ENCODE results near the gene CES2.

CES2 gene

DNA sequence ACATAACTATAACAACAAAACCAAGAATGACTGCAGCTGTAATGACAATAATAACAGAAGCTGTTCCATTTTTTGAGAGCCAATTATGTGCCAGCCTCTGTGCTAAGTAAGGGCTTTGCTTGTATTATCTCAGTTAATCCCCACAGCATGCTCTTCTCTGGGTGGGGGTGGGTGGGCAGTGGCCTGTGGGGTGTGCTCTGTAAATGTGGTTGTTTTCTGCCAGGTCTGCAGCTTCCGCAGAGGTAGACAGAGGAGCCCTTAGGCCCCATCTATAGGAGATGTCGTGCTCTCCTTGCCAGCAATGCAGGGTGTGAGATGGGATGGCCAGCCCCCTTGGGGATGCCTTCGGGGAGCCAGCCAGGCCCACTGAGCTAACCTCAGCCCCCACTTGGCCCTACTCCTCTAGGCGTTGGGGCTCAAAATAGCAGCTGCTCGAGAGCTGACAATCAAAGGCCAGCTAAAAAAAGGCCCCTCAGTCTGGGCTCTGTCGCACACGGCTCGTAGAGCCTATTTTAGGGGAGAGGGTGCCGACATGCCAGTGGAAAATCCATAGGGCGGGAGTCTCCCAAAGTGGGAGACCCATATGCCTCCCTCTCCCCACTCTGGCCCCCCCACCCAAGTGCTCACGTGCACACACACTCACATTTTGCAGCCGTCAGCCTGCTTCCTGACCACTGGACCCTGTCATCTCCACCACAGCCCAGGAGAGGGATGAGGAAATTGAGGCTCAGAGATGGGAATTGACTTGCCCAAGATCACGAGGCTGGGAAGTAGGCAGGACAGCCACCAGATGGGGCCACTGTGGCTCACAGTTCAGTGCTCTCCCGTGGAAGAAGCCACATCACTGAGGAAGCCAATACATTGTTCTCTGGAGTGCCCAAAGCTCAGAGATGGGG is 32.4 kb upstream of the CES2 start:
- no peak for DNase-seq

DNA sequence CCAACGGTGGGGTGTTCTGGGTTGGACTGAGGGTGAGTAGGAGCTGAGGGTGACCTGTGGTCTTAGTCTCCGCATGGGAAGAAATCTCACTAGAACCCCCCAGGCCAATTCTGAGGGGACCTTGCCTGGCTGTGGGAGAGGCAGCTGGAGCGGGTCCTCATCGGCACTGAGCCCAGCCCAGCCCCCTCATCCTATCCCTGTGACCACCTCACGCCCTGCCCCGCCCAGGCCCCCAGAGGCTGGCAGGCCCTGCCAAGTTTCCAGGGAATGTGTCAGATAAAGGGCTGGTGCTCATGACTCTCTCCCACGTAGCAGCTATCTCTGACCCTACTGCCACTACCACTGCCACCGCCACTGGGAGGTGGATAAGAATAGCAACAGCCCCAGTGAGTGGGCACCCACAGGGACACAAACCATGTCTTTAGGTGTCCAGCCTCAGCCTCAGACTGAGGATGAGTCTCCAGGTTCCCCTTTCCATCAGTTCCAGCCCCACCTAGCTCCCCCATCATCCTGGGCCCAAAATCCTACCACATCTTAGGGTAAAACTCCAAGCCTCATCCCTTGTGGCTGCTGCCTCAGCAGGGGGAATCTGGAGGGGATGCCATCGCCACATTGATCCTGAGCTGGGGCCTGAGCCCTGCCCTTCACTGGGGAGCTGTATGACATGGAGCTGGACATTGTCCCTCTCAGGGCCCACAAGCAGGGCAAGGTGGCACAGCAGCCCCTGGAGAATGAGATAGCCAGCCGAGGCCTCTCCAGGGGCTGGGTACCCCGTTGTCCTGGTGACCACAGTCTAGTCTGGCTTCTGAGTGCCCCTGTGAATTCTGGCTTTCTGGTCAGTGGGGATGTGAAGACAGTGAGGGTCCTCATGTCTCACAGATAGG is 31.5 kb upstream of the CES2 start:
- DNase-seq: peak; percentile 28

DNA sequence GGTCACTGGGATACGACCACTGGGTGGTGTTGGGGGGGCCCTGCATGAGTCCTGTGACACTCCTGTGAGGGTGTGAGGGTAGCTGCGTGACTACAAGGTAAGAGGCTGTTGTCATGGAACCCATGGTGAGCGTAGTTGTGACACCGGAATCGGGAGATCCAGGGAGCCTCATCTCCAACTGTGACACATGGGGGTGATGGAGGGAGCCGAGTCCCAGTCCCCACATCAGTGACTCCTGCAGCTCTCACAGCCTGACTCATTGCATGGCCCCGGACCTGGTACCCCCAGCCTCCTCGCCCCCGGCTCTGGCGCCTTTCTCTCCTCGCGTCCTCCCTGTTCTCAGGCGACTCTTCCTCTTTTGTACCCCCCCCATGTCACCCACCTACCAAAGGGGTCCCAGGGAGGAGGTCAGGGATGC is 30.9 kb upstream of the CES2 start:
- DNase-seq: no peak

DNA sequence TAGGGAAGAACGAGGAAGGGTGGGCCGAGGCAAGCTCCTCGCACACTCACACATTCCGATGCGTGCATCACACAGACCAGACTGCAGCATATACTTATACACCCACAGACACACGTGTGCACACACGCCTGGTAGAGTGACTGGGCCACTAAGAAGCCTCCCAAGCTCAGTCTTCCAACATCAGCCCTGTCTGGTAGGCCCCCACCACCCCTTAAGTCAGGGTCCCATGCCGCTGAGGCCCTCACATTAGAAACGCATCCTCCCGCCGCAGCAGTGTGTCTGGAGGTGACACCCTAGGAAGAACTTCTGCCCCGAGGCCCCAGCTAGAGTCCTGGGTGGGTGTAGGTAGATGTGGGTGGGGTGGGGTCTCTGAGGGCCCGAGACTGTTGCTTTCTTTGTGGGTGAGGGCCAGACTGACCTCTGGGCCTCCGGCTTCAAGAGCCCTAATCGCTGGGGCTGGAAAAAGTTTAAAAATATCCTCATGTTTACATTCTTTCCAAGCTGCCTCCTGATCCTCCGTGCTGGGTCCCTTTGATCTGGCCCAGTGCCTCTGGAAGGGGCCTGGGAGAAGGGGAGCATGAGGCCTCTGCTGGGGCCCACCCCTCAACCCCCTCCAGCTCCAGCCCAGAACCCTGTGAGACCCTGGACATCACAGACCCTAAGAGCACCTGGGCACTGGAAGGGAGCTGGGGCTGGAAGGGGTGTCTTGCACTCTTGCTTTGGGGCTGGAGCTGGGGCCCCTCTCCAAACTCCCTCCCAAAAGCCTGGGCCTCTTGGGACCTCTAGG is 30.3 kb upstream of the CES2 start:
- DNase-seq: no peak

DNA sequence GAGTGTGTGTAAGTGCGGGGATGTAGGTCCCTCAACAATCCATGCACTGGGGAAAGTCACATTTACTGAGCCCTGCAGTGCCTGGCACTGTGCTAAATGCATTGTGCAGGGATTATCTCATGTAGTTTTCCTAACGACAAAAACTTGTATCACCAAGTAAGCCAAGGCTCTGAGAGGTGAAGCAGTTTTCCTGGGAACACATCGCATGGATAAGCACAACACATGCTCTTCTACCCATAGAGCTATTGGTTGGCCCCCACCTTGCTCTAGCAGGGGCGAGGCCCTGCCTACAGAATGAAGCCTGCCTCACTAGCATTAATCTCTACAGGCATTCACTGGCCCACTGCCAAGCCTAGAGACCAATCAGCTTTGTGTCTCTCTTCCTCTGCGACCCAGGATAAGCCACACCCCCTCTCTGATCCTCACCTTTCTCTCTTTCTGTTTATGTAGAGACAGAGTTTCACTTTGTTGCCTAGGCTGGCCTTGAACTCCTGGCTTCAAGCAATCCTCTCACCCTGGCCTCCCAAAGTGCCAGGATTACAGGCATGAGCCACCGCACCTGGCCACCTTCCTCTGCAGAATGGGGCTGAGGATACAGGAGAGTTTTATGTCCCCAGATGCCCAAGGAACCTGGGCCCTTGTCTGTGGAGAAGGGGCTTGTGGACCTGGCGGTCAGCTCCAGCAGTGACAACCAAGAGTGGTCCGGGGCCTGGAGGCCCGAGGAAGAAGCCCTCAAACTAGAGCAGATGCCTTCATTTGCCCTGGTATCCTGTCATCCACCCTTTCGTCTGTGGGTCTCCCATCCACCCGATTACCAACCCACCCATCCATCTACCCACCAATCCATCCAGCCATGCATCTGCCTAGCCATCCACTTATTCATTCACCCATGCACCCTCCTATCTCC is 29.4 kb upstream of the CES2 start:
- DNase-seq: peak; percentile 84

DNA sequence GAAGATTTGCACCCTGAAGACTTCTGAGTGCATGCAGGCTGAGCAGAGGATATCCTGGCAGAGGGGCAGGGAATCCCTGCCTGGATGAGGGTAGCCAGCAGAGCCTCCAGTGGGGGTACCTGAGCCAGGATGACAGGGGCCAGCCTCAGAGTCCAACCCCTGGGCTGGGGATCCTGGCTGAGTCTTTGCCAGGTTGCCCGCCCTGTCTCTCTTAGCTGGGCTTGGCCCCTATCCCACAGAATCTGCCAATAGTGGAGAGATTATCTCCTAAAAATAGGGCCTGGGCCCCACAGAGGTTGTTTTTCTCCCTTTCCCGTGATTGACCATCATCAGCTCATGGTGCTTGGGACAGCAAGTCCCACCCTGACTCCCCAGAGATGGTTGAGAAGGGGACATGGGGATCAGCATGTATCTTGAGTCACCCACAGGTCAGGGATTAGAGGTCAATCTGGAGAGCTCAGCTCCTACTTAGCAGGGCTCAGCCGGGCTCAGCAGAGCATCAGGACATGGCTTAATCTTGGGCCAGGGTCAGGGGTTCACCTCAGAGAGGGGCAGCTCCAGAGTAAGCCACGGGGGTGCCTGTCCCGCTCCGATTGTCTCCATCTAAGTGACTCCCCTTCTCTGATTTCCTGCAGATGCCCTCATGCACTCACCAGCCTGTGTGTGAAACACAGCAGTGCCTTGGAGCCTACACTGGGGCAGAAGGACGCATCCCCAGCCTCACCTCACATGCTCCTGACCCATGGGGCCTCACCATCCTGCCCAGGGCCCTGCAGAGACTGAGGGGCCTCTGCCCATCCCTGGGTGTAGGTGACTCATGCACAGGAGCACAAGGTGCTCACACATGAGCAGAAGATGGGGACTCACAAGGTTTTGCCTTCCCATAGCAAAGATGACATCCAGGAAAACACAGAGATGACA is 28.1 kb upstream of the CES2 start:
- DNase-seq: no peak

DNA sequence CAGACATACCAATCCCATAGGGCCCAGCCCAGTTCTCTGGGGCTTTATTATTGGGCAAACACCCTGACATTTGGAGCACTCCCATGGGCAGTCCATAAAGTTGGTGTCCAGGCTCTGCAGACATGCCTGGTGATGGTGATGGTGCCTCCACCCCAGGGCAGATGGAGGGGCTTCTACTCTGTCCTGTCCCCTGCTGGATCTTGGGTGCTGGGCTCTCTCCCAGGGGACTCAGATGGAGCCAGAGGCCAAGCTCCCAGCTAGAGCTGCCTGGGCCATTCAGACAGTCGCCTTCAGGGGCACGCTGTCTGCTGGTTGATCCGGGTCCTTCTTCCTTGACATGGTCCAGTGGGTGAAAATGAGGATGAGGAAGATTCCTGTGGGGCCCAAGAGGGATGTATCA is 27.2 kb upstream of the CES2 start:
- no peak for DNase-seq

DNA sequence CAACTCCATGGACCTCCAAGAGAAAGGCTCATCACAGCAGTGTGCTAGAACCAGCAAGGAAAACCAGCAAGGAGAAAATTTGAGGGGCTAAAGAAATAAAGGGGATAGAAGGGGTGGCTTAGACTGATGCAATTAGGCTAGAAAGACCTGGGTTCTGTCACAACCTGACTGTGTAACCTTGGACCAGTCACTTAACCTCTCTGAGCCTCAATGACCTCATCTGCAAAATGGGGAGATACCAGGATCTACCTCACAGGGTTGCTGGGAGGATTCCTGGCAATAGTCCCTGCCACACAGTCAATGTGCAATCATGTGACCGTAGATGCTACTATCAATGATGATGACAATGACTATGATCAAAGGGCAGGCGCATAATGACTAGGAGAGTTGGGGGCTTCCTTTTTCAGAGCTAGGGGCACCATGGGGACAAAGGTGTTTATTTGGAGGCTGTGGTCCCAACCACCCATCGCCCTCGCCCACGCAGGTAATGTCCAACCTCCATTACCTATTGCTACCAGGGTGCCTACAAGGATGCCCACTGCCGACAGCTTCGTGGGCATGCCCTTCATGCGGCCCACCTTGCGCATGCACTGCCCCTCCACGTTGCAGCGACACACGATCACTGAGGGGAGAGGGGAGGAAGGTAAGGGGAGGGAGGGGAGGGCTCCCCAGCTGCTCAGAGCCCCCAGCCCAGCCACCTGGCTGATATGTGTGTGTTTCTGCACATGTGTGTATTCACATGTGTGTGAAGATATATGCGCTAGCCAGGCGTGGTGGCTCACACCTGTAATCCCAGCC is 26.4 kb upstream of the CES2 start:
- DNase-seq: no peak

DNA sequence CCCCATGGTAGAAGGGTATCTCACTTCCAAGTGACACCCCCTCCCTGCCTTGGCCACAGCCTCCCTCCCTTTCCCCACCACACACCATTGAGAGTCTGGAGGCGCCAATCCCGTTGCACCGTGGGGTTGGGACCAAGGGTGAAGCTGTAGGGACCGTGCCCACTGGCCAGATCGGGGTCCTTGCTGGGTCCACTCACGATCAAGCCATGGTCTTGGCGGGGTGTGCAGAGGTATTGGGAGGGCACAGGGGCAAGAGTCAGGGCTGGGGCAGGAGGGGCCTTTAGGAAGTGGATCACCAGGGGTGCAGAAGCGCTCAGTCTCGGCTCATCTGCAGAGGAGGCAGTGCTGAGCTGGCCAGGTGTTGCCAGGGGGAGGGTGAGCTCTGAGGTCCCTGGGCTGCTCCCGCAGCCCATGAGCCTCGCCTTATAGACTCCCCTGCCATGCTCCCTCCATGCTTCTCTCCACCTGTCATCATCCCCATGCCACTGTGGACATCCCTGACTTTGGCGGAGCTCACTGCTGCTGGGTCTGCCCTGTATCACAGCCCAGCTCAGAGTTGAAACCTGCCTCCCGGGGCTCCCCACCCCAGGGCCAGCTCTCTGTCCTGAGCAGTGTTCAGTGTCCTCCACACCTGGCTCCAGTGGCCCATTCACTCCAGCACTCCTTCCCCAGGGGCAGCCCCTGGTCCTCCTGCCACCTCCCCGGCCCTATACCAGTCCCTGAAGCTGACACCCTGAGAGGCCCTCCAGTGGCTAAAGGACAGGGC is 25.0 kb upstream of the CES2 start:
- no peak for DNase-seq

DNA sequence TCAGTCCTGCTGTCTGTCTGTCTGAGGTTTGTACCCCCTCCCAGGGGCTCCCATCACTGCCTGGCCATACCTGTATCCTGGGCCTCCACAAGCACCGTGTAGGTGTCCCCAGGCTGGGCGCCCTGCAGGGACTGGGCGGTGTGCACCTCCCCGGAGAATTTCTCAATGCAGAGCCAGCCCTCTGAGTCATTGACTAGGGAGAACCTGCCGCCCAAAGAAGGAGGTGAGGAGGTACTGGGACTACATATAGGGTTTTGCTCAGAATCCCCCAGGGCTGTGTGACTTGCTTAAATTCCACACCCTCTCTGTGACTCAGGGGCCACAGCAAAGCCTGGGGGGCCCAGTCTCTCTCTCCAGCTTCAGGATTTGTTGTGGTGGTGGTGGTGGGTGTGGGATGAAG is 24.2 kb upstream of the CES2 start:
- no peak for DNase-seq

DNA sequence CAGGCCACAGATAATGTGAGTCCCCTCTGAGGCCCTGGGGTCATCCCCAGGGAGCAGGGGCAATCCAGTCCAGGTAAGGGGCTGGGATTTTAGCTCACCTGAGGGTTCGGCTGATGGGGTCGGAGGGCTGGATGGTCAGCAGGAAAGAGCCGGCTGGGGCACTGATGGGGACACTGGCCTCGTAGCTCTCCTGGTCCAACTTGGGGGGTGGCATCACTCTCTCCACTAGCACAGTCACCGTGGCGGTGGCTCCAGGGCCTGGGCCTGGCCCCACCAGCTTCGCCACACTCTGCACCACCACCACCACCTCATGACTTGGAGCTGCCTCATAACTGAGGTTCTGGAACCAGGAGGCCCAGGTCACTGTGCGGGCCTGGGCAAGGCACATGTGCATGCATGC is 23.5 kb upstream of the CES2 start:
- no peak for DNase-seq

DNA sequence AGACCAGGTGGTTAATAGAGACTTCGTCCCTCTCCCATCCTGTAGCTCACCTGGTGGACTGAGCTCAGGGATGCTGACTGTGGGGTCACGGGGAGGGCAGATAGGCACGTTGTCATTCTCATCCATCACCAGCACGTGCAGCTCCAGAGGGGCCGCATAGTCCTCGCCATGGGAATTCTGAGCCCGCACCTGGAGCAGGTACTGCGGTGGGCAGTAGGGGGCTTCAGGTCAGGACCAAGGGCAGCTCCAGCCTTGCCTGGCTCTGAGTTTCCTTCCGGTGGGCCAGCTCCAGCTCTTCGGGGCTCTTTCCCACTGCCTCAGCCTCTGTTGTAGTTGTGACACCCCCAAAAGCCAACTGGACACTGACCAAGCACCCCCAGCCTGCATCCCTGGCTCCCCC is 22.2 kb upstream of the CES2 start:
- DNase-seq: no peak

DNA sequence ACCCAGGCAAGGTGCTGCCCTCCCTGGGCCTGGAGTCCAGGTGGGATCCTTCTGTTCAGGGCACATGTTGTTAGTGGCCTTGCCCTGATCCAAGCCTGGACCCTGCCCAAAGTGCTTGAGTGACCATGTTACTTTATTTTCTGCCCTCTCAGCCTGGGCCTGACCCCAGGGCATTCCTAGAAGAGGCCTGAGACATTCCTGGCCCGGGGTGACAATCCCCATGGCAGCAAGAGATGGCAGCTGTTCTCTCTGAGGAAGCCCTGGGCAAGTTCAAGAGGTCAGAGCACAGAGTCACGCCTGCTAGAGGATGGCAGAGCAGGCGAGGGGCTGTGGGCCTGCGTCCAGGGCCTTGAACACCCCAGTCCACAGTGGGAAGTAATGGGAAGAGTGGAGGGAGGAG is 21.6 kb upstream of the CES2 start:
- DNase-seq: no peak

DNA sequence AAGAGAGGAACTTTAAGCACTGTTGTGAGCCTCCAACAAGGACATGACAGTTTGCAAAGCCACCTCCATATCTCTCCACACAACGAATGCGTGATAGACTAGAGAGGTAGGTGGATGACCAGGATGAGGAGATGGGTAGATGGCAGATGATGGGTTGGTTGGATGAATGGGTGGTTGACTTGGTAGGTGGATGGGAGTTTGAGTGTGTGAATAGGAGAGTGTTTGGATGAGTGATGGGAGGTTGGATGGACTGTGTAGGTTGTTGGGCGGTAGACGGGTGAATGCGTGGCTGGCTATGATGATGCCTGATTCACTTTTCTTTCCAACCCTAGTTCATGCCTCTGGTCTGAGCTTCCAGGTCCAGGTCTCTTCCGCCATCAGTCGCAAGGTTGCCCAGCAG is 20.8 kb upstream of the CES2 start:
- DNase-seq: no peak

DNA sequence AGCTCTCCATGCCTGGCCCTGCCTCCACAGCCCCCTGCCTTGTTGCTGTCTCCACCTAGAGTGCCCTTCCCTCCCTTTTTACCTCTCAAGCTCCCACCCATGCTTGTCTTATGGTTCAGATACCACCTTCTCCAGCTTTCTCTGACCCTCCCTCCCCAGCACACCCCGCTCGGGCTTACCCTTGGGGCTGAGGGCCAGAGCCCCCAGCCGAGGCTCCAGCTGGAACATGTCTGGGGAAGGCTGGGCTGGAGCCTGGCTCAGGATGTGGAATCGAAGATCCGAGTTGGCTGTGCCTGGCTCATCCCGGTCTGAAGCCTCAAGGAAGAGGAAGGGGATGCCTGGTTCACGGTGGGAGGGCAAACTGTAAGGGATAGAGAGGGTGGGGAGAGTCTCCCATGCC is 20.3 kb upstream of the CES2 start:
- DNase-seq: no peak

DNA sequence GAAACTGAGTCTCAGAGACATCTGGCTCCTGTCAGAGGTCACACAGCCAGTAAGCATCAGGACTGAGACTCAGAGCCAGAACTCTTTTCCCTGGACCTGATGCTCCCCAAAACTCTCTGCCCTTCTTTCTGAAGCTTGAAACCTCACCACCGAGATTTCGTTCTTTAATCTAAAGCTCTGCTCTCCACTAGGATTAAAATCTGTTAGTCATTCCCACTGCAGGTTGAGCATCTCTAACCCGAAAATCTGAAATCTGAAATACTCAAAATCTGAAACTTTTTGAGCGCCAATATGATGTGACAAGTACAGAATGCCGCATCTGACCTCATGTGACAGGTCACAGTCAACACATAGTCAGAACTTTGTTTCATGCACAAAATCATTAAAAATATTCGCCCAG is 18.8 kb upstream of the CES2 start:
- DNase-seq: no peak

DNA sequence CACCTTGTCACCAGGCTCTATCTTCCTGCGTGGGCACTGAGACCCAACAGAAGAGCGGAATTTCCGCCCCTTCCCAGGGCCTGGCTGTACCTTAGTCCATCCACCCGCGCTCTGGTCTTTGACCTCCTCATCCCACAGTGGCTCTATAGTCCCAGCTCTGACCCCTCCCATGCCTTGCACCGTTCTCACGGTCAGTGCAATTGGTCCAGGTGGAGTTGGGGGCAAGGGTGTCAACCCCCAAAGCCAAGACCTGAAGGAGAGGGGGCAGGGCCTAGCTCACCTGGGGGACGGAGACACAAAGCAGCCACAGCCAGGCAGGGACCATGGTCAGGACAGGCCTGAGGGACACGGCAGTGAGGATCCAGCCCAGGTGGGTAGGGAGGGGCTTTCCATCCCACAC is 17.6 kb upstream of the CES2 start:
- DNase-seq: no peak

DNA sequence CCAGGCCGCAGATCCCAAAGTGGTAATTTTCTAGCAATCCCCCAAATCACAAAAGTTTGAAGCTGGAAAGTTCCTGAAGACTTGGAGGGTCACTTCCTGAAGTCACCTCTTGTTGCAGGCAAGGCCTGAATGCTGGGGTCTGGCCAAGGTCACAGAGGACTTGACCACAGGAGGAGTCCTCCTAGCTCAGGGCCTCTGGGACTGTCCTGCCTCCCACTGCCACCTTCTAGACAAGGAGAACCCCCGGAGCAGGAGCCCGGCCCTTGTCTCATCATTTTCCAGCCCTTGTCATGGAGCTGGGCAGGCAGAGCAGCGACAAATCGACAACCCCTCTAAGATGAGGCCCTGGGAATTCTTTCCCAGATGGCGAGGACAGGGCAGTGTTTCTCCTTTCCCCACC is 17.0 kb upstream of the CES2 start:
- no peak for DNase-seq

DNA sequence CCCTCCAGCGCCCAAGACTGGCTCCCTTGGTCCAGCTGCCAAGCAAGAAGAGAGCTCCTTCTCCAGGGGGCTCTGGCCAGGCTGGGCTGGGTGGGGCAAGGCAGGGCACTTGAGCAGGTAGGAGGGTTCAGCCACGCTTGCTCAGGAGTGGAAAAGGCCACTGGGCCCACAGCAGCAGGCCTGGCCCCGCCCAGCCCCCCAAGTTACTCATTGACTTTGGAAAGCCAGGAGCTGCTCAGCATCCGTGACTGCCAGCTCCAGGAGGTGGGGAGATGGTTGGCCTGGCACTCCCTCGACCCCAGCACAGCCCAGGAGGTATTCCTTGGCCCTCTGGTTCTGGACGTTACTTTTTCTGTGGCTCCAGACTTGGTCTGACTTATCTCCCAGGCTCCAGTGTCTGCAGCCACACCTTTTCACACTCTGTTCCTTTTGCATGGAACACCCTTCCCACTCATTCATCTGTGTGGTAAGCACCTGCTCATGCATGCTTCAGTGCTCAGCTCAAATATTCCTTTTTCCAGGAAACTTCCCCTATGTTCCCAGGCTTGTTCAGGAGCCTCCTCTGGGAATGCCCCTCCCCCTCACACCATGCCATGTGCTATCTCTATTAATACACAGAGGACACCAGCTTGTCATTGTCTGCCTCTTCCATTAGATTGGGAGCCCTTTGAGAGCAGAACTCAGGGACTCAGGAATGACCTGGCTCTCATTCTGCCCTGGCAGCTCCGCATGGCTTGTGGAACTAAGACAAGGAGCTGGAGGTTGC is 16.3 kb upstream of the CES2 start, which contains the start of gene CDH16:
Gene CDH16 (minus strand): TSS at position 83 of the 766 bp plus-strand sequence. CDS start 820 bp downstream, outside the sequence.
- no peak for DNase-seq
